ENCODE results near the gene CORO6. TPM values are rescaled to one million over a fixed set of nuclear protein-coding genes. Genes with fewer than 3 reads are reported as not detected.

CORO6 gene
- total RNA-seq, 5 donors from 2014 or later (not counting 1 experiment from before 2014, with no cell fraction given) = 2.4 to 4.1 (median 3.6) TPM

- Histone ChIP-seq H3K36me3 (ENCODE audit: control insufficient read depth in 2 of 2, extremely low read depth in 1 of 2, insufficient read depth in 1 of 2, low read length in 1 of 2) (peaks cover 42 to 83% of the 10 kb centered on the region in 2 donors), H3K9me3 (no peaks in the 10 kb centered on the region), H3K27me3 (replicated peaks in 1 of 2; ENCODE audit: control insufficient read depth in 2 of 2, extremely low read depth in 1 of 2, insufficient read depth in 2 of 2, low read length in 1 of 2) (no peaks in the 10 kb centered on the region), H3K27ac (ENCODE audit: low read length) (no peak overlapping the region), H3K4me3 (ENCODE audit: control insufficient read depth in 1 of 2, extremely low read depth in 1 of 2, low read length in 1 of 2) (no peak overlapping the region), H3K4me1 (ENCODE audit: control insufficient read depth in 1 of 2, extremely low read depth in 1 of 2, insufficient read depth in 2 of 2, low read length in 2 of 2) (peaks cover 0 to 16% of the 10 kb centered on the region in 2 experiments)
- peaks cover 18% of the 10 kb centered on the region for H3K36me3 Mint-ChIP-seq
- no peaks in the 10 kb centered on the region for H3K9me3 Mint-ChIP-seq
- H3K4me1 Mint-ChIP-seq = peaks cover 11 to 13% (median 11%) of the 10 kb centered on the region in 3 donors
- POLR2A ChIA-PET = interaction anchor here in 1 of 2 donors (0.6 kb wide), 1 partner anchor 72 kb away, joined by 5 read pairs; no protein-coding TSS in a partner anchor
- DNase-seq = no peak
- 98% methylated on average over 10 of the region's 14 CpGs for WGBS (ENCODE audit: insufficient coverage)
- ATAC-seq (replicated peaks in 1 of 4) = no peak
- peak overlapping the region in 1 of 2 donors; percentile 55 for H3K27ac Mint-ChIP-seq
- H3K27me3 Mint-ChIP-seq = no peaks in the 10 kb centered on the region
- CTCF ChIA-PET = interaction anchor here in 1 of 2 donors (0.6 to 2.4 kb wide), 4 partner anchors 18 to 354 kb away, joined by 3 to 5 read pairs (median 3); no protein-coding TSS in a partner anchor
- no peak overlapping the region for H3K4me3 Mint-ChIP-seq
Measured at GRCh38 chr17:29578626-29579485, 43.9 kb downstream of the CORO6 start.

- Mint-ChIP-seq H3K27ac (no peak overlapping the region), H3K9me3 (no peaks in the 10 kb centered on the region), H3K4me3 (no peak overlapping the region), H3K4me1 (peaks cover 7 to 12% (median 10%) of the 10 kb centered on the region in 3 donors), H3K27me3 (no peaks in the 10 kb centered on the region), H3K36me3 (peaks cover 18% of the 10 kb centered on the region)
- 88% methylated on average over 15 of the region's 22 CpGs for WGBS (ENCODE audit: insufficient coverage)
- Histone ChIP-seq H3K4me1 (ENCODE audit: control insufficient read depth in 1 of 2, extremely low read depth in 1 of 2, insufficient read depth in 2 of 2, low read length in 2 of 2) (peaks cover 0 to 19% of the 10 kb centered on the region in 2 experiments), H3K9me3 (no peaks in the 10 kb centered on the region), H3K4me3 (ENCODE audit: control insufficient read depth in 1 of 2, extremely low read depth in 1 of 2, low read length in 1 of 2) (no peak overlapping the region), H3K27ac (ENCODE audit: low read length) (no peak overlapping the region), H3K27me3 (replicated peaks in 1 of 2; ENCODE audit: control insufficient read depth in 2 of 2, extremely low read depth in 1 of 2, insufficient read depth in 2 of 2, low read length in 1 of 2) (no peaks in the 10 kb centered on the region), H3K36me3 (ENCODE audit: control insufficient read depth in 2 of 2, extremely low read depth in 1 of 2, insufficient read depth in 1 of 2, low read length in 1 of 2) (peaks cover 37 to 81% of the 10 kb centered on the region in 2 donors)
- ChIA-PET CTCF (interaction anchor here in 1 of 2 donors (0.7 to 2.4 kb wide), 2 partner anchors 19 to 40 kb away, joined by 3 to 5 read pairs; no protein-coding TSS in a partner anchor), POLR2A (no interaction called here)
- DNase-seq = no peak
- ATAC-seq (replicated peaks in 1 of 4) = no peak
Measured at GRCh38 chr17:29577385-29578211, 45.1 kb downstream of the CORO6 start.

GRCh38 chr17:29577001-29577370 lies 45.7 kb downstream of the CORO6 start:
- Histone ChIP-seq H3K27ac (ENCODE audit: low read length) (no peak overlapping the region), H3K4me1 (ENCODE audit: control insufficient read depth in 1 of 2, extremely low read depth in 1 of 2, insufficient read depth in 2 of 2, low read length in 2 of 2) (peaks cover 0 to 25% of the 10 kb centered on the region in 2 experiments), H3K27me3 (replicated peaks in 1 of 2; ENCODE audit: control insufficient read depth in 2 of 2, extremely low read depth in 1 of 2, insufficient read depth in 2 of 2, low read length in 1 of 2) (no peaks in the 10 kb centered on the region), H3K36me3 (ENCODE audit: control insufficient read depth in 2 of 2, extremely low read depth in 1 of 2, insufficient read depth in 1 of 2, low read length in 1 of 2) (peaks cover 35 to 77% of the 10 kb centered on the region in 2 donors), H3K4me3 (ENCODE audit: control insufficient read depth in 1 of 2, extremely low read depth in 1 of 2, low read length in 1 of 2) (no peak overlapping the region), H3K9me3 (no peaks in the 10 kb centered on the region)
- Mint-ChIP-seq H3K4me1 (peaks cover 7 to 10% (median 9%) of the 10 kb centered on the region in 3 donors), H3K4me3 (no peak overlapping the region), H3K27me3 (no peaks in the 10 kb centered on the region), H3K27ac (no peak overlapping the region), H3K36me3 (peaks cover 15% of the 10 kb centered on the region), H3K9me3 (no peaks in the 10 kb centered on the region)
- no peak for DNase-seq
- CTCF ChIA-PET = no interaction called here
- 100% methylated on average over 8 of the region's 9 CpGs for WGBS (ENCODE audit: insufficient coverage)
- ATAC-seq (replicated peaks in 1 of 4) = no peak
- POLR2A ChIA-PET = no interaction called here

GRCh38 chr17:29576214-29577000 lies 46.3 kb downstream of the CORO6 start:
- ATAC-seq (replicated peaks in 1 of 4) (no peak), DNase-seq (no peak)
- Mint-ChIP-seq H3K9me3 (no peaks in the 10 kb centered on the region), H3K4me1 (peaks cover 7 to 10% (median 9%) of the 10 kb centered on the region in 3 donors), H3K27me3 (no peaks in the 10 kb centered on the region), H3K4me3 (no peak overlapping the region), H3K27ac (no peak overlapping the region), H3K36me3 (peaks cover 15% of the 10 kb centered on the region)
- H3K9me3 ChIP-seq = no peaks in the 10 kb centered on the region
- WGBS (ENCODE audit: insufficient coverage) = 95% methylated on average over 21 of the region's 37 CpGs
- peaks cover 0 to 25% of the 10 kb centered on the region in 2 experiments for H3K4me1 ChIP-seq (ENCODE audit: control insufficient read depth in 1 of 2, extremely low read depth in 1 of 2, insufficient read depth in 2 of 2, low read length in 2 of 2)
- H3K4me3 ChIP-seq (ENCODE audit: control insufficient read depth in 1 of 2, extremely low read depth in 1 of 2, low read length in 1 of 2) = no peak overlapping the region
- POLR2A ChIA-PET = no interaction called here
- no peak overlapping the region for H3K27ac ChIP-seq (ENCODE audit: low read length)
- CTCF ChIA-PET = no interaction called here
- H3K27me3 ChIP-seq (replicated peaks in 1 of 2; ENCODE audit: control insufficient read depth in 2 of 2, extremely low read depth in 1 of 2, insufficient read depth in 2 of 2, low read length in 1 of 2) = no peaks in the 10 kb centered on the region
- peaks cover 32 to 74% of the 10 kb centered on the region in 2 donors for H3K36me3 ChIP-seq (ENCODE audit: control insufficient read depth in 2 of 2, extremely low read depth in 1 of 2, insufficient read depth in 1 of 2, low read length in 1 of 2)

GRCh38 chr17:29575511-29576213 lies 47.0 kb downstream of the CORO6 start:
- peaks cover 31 to 74% of the 10 kb centered on the region in 2 donors for H3K36me3 ChIP-seq (ENCODE audit: control insufficient read depth in 2 of 2, extremely low read depth in 1 of 2, insufficient read depth in 1 of 2, low read length in 1 of 2)
- CTCF ChIA-PET = interaction anchor here in 1 of 2 donors (0.6 kb wide), 1 partner anchor 232 kb away, joined by 5 read pairs; no protein-coding TSS in a partner anchor

More at GRCh38 chr17:29575511-29576213, 47.0 kb downstream of the CORO6 start:
- DNase-seq (no peak), ATAC-seq (replicated peaks in 1 of 4) (no peak)
- Histone ChIP-seq H3K27ac (ENCODE audit: low read length) (no peak overlapping the region), H3K4me1 (ENCODE audit: control insufficient read depth in 1 of 2, extremely low read depth in 1 of 2, insufficient read depth in 2 of 2, low read length in 2 of 2) (peaks cover 0 to 19% of the 10 kb centered on the region in 2 experiments), H3K9me3 (no peaks in the 10 kb centered on the region), H3K4me3 (ENCODE audit: control insufficient read depth in 1 of 2, extremely low read depth in 1 of 2, low read length in 1 of 2) (no peak overlapping the region), H3K27me3 (replicated peaks in 1 of 2; ENCODE audit: control insufficient read depth in 2 of 2, extremely low read depth in 1 of 2, insufficient read depth in 2 of 2, low read length in 1 of 2) (no peaks in the 10 kb centered on the region)
- WGBS (ENCODE audit: insufficient coverage) = 93% methylated on average over 28 of the region's 28 CpGs
- POLR2A ChIA-PET = interaction anchor here in 1 of 2 donors (0.6 kb wide), 1 partner anchor 22 kb away, joined by 5 read pairs; no protein-coding TSS in a partner anchor
- peaks cover 15% of the 10 kb centered on the region for H3K36me3 Mint-ChIP-seq
- H3K27ac Mint-ChIP-seq = no peak overlapping the region
- H3K4me1 Mint-ChIP-seq = peaks cover 12 to 15% (median 12%) of the 10 kb centered on the region in 3 donors
- H3K27me3 Mint-ChIP-seq = no peaks in the 10 kb centered on the region
- no peak overlapping the region for H3K4me3 Mint-ChIP-seq
- no peaks in the 10 kb centered on the region for H3K9me3 Mint-ChIP-seq

All from T-cell (primary cell).